ENCODE measurements around the gene NENF. TPM values are rescaled to one million over a fixed set of nuclear protein-coding genes. Genes with fewer than 3 reads are reported as not detected.

The NENF gene
- total RNA-seq, 2 donors from 2014 or later = 43.4 to 43.9 TPM

DNA sequence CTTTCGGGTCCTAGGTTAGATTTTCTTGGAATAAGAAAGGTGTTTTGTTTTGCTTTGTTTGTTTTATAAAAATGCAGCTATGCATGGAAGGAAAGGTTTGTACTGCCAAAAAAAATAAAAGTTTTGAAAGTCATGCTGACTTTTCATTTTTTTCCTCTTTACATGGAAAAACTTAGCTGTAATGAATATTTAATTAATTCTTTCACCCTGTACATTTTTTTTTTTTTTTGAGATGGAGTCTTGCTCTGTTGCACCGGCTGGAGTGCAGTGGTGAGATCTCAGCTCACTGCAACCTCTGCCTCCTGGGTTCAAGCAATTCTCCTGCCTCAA is 48.7 kb downstream of the NENF start:
- Histone ChIP-seq H3K27me3 (no peaks in the 10 kb centered on the region), H3K36me3 (no peaks in the 10 kb centered on the region), H3K4me3 (no peak overlapping the region), H3K9me3 (no peaks in the 10 kb centered on the region), H3K4me1 (no peaks in the 10 kb centered on the region), H3K27ac (no peak overlapping the region), H3K9ac (ENCODE audit: low read depth in 2 of 2, low read length in 2 of 2) (no peak overlapping the region)
- TF ChIP-seq, protein P1, sequence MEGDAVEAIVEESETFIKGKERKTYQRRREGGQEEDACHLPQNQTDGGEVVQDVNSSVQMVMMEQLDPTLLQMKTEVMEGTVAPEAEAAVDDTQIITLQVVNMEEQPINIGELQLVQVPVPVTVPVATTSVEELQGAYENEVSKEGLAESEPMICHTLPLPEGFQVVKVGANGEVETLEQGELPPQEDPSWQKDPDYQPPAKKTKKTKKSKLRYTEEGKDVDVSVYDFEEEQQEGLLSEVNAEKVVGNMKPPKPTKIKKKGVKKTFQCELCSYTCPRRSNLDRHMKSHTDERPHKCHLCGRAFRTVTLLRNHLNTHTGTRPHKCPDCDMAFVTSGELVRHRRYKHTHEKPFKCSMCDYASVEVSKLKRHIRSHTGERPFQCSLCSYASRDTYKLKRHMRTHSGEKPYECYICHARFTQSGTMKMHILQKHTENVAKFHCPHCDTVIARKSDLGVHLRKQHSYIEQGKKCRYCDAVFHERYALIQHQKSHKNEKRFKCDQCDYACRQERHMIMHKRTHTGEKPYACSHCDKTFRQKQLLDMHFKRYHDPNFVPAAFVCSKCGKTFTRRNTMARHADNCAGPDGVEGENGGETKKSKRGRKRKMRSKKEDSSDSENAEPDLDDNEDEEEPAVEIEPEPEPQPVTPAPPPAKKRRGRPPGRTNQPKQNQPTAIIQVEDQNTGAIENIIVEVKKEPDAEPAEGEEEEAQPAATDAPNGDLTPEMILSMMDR (IDR thresholded peaks at IDR 0.05) = no peak
- DNase-seq = no peak
- intact Hi-C loops (cut with DNase I) = loop anchor here (10.0 kb wide), 1 partner anchor 73 kb away; no protein-coding TSS in a partner anchor

DNA sequence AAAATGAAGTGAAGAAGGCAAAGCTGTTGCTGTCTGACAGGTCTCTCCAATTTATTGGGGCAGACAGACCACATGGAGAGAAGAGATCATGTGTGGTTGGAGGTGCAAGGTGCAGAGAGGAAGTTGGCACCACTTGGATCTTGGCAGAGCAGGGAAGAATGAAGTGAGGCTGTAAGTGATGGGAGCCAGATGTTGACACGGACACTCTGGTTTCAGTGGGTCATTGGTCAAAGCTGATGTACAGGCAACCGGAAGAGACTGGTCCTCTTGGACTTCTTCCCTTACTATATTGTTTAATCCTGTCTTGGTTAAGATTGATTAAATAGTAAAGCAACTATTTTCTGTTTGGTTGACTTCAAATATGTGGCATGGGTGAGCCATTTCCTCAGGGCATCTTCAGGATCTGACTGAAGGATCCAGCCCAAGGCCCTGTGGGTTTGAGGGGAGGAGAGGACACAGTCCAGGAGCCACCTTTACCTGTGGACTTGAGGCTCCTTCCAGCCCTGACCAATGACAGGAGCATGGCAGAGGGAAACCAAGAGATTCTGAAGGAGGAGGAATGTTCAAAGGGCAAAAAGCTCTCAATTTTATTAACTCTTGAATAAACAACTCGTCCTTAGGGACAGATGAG is 49.4 kb downstream of the NENF start:
- intact Hi-C loops (cut with DNase I) = loop anchor here (10.0 kb wide), 1 partner anchor 73 kb away; no protein-coding TSS in a partner anchor
- Histone ChIP-seq H3K4me1 (no peaks in the 10 kb centered on the region), H3K36me3 (no peaks in the 10 kb centered on the region), H3K9ac (ENCODE audit: low read depth in 2 of 2, low read length in 2 of 2) (no peak overlapping the region), H3K9me3 (no peaks in the 10 kb centered on the region), H3K27ac (peak overlapping the region; percentile 16), H3K27me3 (no peaks in the 10 kb centered on the region), H3K4me3 (no peak overlapping the region)
- no peak for DNase-seq
- TF ChIP-seq, protein P1 (IDR thresholded peaks at IDR 0.05) = no peak

DNA sequence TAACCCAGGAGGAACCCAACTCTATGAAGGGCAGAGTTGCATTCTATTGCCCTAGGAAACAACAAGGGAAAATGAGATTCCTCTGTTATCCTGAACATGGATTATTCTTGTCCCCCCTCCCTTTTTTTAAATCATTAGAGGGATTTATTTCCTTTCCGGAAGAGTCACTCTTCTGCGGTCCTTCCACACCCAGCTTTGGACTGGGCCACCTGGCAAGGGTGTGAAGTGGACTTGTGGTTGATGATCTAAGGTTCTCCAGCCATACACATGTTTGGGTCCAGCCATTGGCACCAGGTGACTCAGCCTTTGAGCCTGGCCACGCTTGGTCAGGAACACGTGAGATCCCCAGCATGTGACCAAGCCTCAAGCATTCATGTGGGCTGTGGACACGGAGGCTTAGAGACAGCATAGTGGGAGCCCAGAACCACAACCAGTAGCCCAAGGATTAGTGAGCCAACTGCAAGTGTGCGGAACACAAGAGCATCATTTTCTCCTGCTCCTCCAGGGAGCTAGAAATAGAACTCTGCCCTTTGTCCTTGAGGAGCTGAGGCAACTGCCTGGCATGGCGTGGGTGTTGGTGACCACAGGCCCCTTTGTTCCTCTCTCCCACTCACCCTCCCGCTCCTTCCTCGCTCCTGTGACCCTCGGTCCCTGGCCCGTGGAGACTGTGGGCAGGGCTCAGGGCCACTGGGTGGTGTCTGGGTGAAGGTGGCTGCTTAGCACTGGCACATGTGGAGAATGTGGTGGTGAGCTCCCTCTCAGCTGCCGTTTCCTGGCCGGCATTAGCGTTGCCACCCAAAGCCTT is 50.1 kb downstream of the NENF start:
- no peak for DNase-seq

DNA sequence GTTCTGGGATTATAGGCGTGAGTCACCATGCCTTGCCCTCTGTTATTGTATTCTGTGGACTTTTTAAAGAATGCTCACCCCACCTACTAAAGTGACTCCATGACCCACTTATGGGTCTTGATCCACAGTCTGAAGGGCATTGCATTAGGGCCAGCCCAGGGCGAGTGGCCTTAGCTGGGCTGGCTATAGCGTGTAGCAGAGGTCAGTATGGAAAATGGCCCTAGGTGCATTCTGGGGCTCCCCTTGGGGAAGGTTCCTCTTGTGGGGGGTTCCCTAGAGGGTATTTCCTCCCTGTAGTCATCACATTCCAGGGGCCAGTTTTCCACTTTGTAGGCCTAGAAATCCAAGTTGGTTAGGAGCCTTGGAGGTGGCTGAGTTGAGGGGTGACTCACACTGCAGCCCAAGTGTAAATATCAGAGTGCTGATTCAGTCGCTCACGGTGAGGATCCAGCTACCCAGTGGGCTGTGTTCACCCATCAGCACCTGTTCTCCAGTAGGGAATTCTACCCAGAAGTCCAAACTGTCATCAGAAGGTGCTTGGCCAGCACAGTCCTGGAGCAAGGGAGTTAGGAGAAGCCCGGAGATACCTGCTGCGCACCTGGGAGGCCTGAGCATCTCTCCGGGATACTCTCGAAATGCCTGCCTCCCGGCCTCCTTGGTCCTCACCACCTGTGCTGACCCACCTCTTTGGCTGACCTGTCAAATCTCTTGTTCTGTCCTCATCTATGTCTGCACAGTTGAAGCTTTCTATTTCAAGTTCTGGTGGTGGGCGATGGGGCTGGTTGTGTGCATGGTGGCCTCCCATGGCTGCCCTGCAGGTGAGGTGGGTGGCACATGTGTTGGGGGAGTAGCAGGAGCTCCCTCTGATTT is 52.2 kb downstream of the NENF start:
- no peak for DNase-seq
- Histone ChIP-seq H3K27ac (no peak overlapping the region), H3K4me3 (no peak overlapping the region), H3K9me3 (no peaks in the 10 kb centered on the region), H3K27me3 (no peaks in the 10 kb centered on the region), H3K9ac (ENCODE audit: low read depth in 2 of 2, low read length in 2 of 2) (no peak overlapping the region), H3K36me3 (no peaks in the 10 kb centered on the region), H3K4me1 (no peaks in the 10 kb centered on the region)
- intact Hi-C loops (cut with DNase I) = loop anchor here (10.0 kb wide), 1 partner anchor 70 kb away; no protein-coding TSS in a partner anchor
- TF ChIP-seq, protein P1 (IDR thresholded peaks at IDR 0.05) = no peak

More for the DNA sequence above, 50.1 kb downstream of the NENF start:
- no peak overlapping the region for H3K4me3 ChIP-seq
- H3K9me3 ChIP-seq = no peaks in the 10 kb centered on the region
- intact Hi-C loops (cut with DNase I) = loop anchor here (10.0 kb wide), 1 partner anchor 72 kb away; no protein-coding TSS in a partner anchor
- H3K9ac ChIP-seq (ENCODE audit: low read depth in 2 of 2, low read length in 2 of 2) = no peak overlapping the region
- no peaks in the 10 kb centered on the region for H3K36me3 ChIP-seq
- TF ChIP-seq, protein P1 (IDR thresholded peaks at IDR 0.05) = no peak
- H3K27ac ChIP-seq = no peak overlapping the region
- no peaks in the 10 kb centered on the region for H3K4me1 ChIP-seq
- no peaks in the 10 kb centered on the region for H3K27me3 ChIP-seq

DNA sequence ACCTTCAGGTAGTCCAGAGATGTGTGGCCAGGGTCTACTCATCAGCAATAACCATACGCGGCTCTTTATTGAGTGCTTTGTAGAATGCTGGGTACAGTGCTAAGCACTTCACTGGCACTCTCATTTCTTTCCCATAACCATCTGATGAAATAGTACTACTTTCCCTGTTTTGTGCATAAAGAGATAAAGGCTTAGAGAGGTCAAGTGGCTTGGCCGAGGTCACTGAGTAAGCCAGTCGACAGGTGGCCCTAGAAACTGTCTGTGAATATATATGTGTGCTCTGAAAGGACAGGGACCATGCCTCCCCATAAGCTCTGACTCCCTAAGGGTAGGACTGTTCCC is 52.8 kb downstream of the NENF start:
- Histone ChIP-seq H3K9ac (ENCODE audit: low read depth in 2 of 2, low read length in 2 of 2) (no peak overlapping the region), H3K4me1 (no peaks in the 10 kb centered on the region), H3K36me3 (no peaks in the 10 kb centered on the region), H3K4me3 (no peak overlapping the region), H3K27ac (no peak overlapping the region), H3K9me3 (no peaks in the 10 kb centered on the region), H3K27me3 (no peaks in the 10 kb centered on the region)
- intact Hi-C loops (cut with DNase I) = loop anchor here (10.0 kb wide), 1 partner anchor 69 kb away; no protein-coding TSS in a partner anchor
- TF ChIP-seq, protein P1 (IDR thresholded peaks at IDR 0.05) = no peak
- DNase-seq = no peak

Measured in colonic mucosa (tissue), 4 donors.